Measurements from ENCODE around the gene SLC9B2.

Gene SLC9B2

GRCh38 chr4:103076747-103077347 lies at the start of gene SLC9B2:
TSS of gene SLC9B2 (minus strand) at chr4:103076761. CDS start at chr4:103067550, 9,211 bp downstream.
- POLR2A ChIA-PET: no interaction called here
- CTCF ChIA-PET: interaction anchor here (0.7 to 10.4 kb wide), 4 partner anchors 15 to 456 kb away, joined by 3 to 128 read pairs (median 5); no protein-coding TSS in a partner anchor
- peak; percentile 16 for DNase-seq (ENCODE audit: extremely low spot score)
- TF ChIP-seq CTCF (IDR thresholded peaks at IDR 0.05; ENCODE audit: control extremely low read depth, extremely low read depth, low read depth, missing control alignments): no peak

- ChIA-PET POLR2A (no interaction called here), CTCF (interaction anchor here (1.5 kb wide), 1 partner anchor 31 kb away, joined by 3 read pairs; no protein-coding TSS in a partner anchor)
- no peak for DNase-seq (ENCODE audit: extremely low spot score)
- no peak for TF ChIP-seq CTCF (IDR thresholded peaks at IDR 0.05; ENCODE audit: control extremely low read depth, extremely low read depth, low read depth, missing control alignments)
Measured at GRCh38 chr4:103126126-103126525, 49.6 kb upstream of the SLC9B2 start.

GRCh38 chr4:103123114-103123513 lies 46.6 kb upstream of the SLC9B2 start:
- TF ChIP-seq CTCF (IDR thresholded peaks at IDR 0.05; ENCODE audit: control extremely low read depth, extremely low read depth, low read depth, missing control alignments): no peak
- ChIA-PET CTCF (interaction anchor here (0.9 to 2.1 kb wide), 4 partner anchors 8 to 76 kb away, joined by 3 to 8 read pairs (median 4); partner anchors contain the start of gene BDH2), POLR2A (no interaction called here)
- DNase-seq (ENCODE audit: extremely low spot score): no peak

- ChIA-PET POLR2A (no interaction called here), CTCF (no interaction called here)
- DNase-seq (ENCODE audit: extremely low spot score): no peak
- no peak for TF ChIP-seq CTCF (IDR thresholded peaks at IDR 0.05; ENCODE audit: control extremely low read depth, extremely low read depth, low read depth, missing control alignments)
Measured at GRCh38 chr4:103118166-103118565, 41.6 kb upstream of the SLC9B2 start.

GRCh38 chr4:103111598-103111997 lies 35.0 kb upstream of the SLC9B2 start:
- CTCF ChIA-PET: interaction anchor here (2.1 kb wide), 1 partner anchor 11 kb away, joined by 15 read pairs; the partner anchor contains the start of gene BDH2
- DNase-seq (ENCODE audit: extremely low spot score): no peak
- TF ChIP-seq CTCF (IDR thresholded peaks at IDR 0.05; ENCODE audit: control extremely low read depth, extremely low read depth, low read depth, missing control alignments): no peak
- POLR2A ChIA-PET: no interaction called here

GRCh38 chr4:103108542-103108941 lies 32.0 kb upstream of the SLC9B2 start:
- TF ChIP-seq CTCF (IDR thresholded peaks at IDR 0.05; ENCODE audit: control extremely low read depth, extremely low read depth, low read depth, missing control alignments): no peak
- DNase-seq (ENCODE audit: extremely low spot score): no peak
- POLR2A ChIA-PET: no interaction called here
- CTCF ChIA-PET: interaction anchor here (0.9 kb wide), 1 partner anchor 9 kb away, joined by 3 read pairs; the partner anchor contains the start of gene BDH2

All from GM10248 (cell line).